Ishikawa (cell line): Measurements from ENCODE around the gene PGM1.

Source experiments
- CEBPB ChIP-seq: IDR thresholded peaks from 2 replicates; pipeline ENCODE4 v1.6.1; 2012
- CREB1 ChIP-seq: IDR thresholded peaks from 2 replicates; pipeline ENCODE4 v1.6.1; 2012; ENCODE audit warnings: low read depth
- EGR1 ChIP-seq: IDR thresholded peaks from 2 replicates; pipeline ENCODE4 v1.6.1; 2012
- EP300 ChIP-seq: IDR thresholded peaks from 2 replicates; pipeline ENCODE4 v1.6.1; 2012; ENCODE audit warnings: borderline replicate concordance
- FOXM1 ChIP-seq: IDR thresholded peaks from 2 replicates; pipeline ENCODE4 v1.6.1; 2012; ENCODE audit warnings: low read depth, borderline replicate concordance
- MAX ChIP-seq: IDR thresholded peaks from 2 replicates; pipeline ENCODE4 v1.6.1; 2012
- NFIC ChIP-seq: IDR thresholded peaks from 2 replicates; pipeline ENCODE4 v1.6.1; 2012
- RAD21 ChIP-seq: IDR thresholded peaks from 2 replicates; pipeline ENCODE4 v1.6.1; 2012; ENCODE audit warnings: low read depth
- TAF1 ChIP-seq: IDR thresholded peaks from 2 replicates; pipeline ENCODE4 v1.6.1; 2012; ENCODE audit warnings: low read depth, mild to moderate bottlenecking
- TCF12 ChIP-seq: IDR thresholded peaks from 2 replicates; pipeline ENCODE4 v1.6.1; 2012; ENCODE audit warnings: low read depth
- TEAD4 ChIP-seq: IDR thresholded peaks from 2 replicates; pipeline ENCODE4 v1.6.1; 2012
- YY1 ChIP-seq: IDR thresholded peaks from 2 replicates; pipeline ENCODE4 v1.6.1; 2012; ENCODE audit warnings: low read depth
- ZBTB7A ChIP-seq: IDR thresholded peaks from 2 replicates; pipeline ENCODE4 v1.6.1; 2012; ENCODE audit warnings: low read depth
- TF ChIP-seq, protein P1 (sequence below): IDR thresholded peaks from 2 replicates; pipeline ENCODE4 v1.6.1; 2012; ENCODE audit warnings: low read depth, mild to moderate bottlenecking
- TF ChIP-seq, protein P2 (sequence below): IDR thresholded peaks from 2 replicates; pipeline ENCODE4 v1.6.1; 2012

Gene PGM1

DNA sequence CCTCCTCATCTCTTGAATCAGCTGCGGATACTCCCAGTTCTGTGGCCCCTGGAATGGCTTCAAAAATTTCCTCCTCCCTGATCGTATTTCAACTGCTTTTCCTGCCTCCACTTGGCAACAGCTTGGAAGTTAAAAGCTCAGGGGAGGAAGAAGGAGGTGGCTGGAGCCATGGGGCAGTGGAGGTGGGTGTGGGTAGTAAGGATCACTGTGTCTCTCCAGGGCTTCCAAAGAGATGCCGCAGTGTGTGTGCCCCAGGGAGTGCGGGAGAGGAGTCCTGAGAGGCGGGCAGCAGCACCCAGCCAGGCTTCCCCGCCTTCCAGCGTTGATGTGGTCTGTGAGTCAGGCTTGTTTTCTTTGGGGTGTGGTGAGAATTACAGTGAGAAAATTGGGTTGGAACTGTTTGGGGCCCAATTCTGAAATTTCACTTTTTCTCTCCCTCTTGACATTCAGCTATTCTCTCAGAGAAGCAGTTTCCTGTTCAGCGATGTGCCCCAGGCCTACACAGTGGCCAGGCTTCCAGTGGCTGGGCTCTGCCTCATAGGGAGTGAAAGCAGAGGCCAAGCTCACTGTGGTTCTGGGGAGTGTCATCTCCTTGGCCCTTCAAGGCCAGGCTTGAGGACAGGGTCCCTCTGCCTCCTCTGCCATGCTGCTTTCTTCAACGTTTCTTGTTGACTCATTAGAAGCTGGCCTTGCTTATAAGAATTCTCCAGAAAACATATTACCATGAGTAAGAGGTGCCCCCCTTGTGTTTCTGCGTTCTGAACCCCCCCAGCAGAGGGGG, 69.0 kb downstream of the PGM1 start:
- TF ChIP-seq CEBPB, result no peak
- TF ChIP-seq TAF1, result 0 out of 2 replicates have a peak, but pooled peaks have one; percentile 22
- no peak for TF ChIP-seq ZBTB7A
- TF ChIP-seq EP300, result peak; percentile 86
- peak; percentile 91 for TF ChIP-seq NFIC
- TF ChIP-seq MAX, result peak; percentile 57; the same call in 1 of the 2 replicates
- TF ChIP-seq RAD21, result no peak
- TF ChIP-seq TEAD4, result peak; percentile 76
- TF ChIP-seq, protein P1, sequence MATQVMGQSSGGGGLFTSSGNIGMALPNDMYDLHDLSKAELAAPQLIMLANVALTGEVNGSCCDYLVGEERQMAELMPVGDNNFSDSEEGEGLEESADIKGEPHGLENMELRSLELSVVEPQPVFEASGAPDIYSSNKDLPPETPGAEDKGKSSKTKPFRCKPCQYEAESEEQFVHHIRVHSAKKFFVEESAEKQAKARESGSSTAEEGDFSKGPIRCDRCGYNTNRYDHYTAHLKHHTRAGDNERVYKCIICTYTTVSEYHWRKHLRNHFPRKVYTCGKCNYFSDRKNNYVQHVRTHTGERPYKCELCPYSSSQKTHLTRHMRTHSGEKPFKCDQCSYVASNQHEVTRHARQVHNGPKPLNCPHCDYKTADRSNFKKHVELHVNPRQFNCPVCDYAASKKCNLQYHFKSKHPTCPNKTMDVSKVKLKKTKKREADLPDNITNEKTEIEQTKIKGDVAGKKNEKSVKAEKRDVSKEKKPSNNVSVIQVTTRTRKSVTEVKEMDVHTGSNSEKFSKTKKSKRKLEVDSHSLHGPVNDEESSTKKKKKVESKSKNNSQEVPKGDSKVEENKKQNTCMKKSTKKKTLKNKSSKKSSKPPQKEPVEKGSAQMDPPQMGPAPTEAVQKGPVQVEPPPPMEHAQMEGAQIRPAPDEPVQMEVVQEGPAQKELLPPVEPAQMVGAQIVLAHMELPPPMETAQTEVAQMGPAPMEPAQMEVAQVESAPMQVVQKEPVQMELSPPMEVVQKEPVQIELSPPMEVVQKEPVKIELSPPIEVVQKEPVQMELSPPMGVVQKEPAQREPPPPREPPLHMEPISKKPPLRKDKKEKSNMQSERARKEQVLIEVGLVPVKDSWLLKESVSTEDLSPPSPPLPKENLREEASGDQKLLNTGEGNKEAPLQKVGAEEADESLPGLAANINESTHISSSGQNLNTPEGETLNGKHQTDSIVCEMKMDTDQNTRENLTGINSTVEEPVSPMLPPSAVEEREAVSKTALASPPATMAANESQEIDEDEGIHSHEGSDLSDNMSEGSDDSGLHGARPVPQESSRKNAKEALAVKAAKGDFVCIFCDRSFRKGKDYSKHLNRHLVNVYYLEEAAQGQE, result no peak
- peak; percentile 83 for TF ChIP-seq TCF12
- TF ChIP-seq, protein P2, sequence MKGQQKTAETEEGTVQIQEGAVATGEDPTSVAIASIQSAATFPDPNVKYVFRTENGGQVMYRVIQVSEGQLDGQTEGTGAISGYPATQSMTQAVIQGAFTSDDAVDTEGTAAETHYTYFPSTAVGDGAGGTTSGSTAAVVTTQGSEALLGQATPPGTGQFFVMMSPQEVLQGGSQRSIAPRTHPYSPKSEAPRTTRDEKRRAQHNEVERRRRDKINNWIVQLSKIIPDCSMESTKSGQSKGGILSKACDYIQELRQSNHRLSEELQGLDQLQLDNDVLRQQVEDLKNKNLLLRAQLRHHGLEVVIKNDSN, result no peak
- TF ChIP-seq FOXM1, result peak; percentile 81
- TF ChIP-seq EGR1, result no peak
- no peak for TF ChIP-seq CREB1
- TF ChIP-seq YY1, result peak; percentile 49

DNA sequence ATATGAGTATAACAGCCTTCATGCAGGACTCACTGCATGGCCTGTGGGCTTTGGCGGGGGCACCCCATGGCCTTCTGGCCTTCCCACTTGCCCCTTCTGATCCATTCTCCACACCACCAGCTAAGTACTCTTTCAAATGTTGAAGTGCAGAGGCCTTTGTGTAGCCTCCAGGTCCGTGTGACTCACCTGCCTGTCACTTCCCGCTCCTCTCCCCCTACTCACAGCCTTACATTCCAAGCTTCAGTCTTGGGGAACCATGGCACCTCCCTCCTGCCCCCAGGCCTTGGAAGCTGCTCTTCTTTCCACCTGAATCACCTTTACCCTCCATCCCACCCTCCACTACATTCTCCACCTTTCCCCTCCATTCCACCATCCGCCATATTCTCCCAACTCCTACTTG, 69.6 kb downstream of the PGM1 start:
- peak; percentile 76 for TF ChIP-seq NFIC
- no peak; the same call in 1 of the 2 replicates for TF ChIP-seq TAF1
- peak; percentile 77 for TF ChIP-seq FOXM1
- peak; percentile 85 for TF ChIP-seq TCF12
- peak; percentile 6; the same call in 1 of the 2 replicates for TF ChIP-seq RAD21
- TF ChIP-seq TEAD4, result peak; percentile 87
- no peak for TF ChIP-seq CEBPB
- no peak for TF ChIP-seq ZBTB7A
- TF ChIP-seq, protein P2, result no peak
- TF ChIP-seq EP300, result peak; percentile 94
- 0 out of 2 replicates have a peak, but pooled peaks have one; percentile 22 for TF ChIP-seq YY1
- no peak for TF ChIP-seq EGR1
- no peak for TF ChIP-seq CREB1
- TF ChIP-seq, protein P1, result no peak

GRCh38 chr1:63663301-63663700, 70.1 kb downstream of the PGM1 start:
- TF ChIP-seq MAX (no peak), YY1 (0 out of 2 replicates have a peak, but pooled peaks have one; percentile 5)

GRCh38 chr1:63663873-63664272, 70.7 kb downstream of the PGM1 start:
- TF ChIP-seq TCF12, result no peak

DNA sequence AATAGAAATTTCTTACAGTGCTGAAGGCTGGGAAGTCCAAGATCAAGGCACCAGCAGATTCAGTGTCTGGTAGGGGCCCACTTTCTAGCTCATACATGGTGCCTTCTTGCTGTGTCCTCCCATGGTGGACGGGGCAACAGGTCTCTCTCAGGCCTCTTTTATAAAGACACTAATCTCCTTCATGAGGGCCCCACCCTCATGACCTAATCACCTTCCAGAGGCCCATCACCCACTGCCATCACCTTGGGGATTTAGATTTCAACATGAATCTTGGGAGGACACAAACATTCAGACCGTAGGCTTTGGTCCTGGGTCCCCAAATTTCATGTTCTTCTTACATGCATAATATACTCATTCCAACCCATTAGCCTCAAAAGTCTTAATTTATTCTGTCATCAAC, 71.5 kb downstream of the PGM1 start:
- no peak for TF ChIP-seq CEBPB
- no peak for TF ChIP-seq TCF12
- TF ChIP-seq ZBTB7A, result no peak

DNA sequence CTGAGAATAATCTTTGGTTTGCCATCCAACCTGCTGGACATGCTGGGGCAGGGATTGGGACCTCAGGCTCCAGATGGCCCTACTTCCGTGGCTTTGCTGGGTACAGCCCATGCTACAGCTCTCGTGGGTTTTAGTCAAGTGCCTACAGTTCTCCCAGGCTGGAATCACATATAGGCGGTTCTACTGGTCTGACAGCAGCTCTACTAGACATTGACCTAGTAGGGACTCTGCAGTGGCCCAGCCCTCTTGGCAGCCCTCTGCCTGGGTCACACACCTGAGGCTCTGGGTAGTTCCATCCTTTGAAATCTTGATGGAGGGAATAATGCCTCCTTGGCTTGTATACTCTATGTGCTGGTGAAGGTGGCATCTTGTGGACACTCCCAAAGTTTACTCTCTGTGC, 72.2 kb downstream of the PGM1 start:
- no peak for TF ChIP-seq TEAD4
- no peak for TF ChIP-seq TCF12
- TF ChIP-seq CEBPB, result no peak
- TF ChIP-seq TAF1, result no peak
- no peak for TF ChIP-seq MAX
- TF ChIP-seq NFIC, result no peak
- no peak for TF ChIP-seq CREB1
- TF ChIP-seq YY1, result no peak
- TF ChIP-seq, protein P2, result no peak
- no peak for TF ChIP-seq FOXM1
- no peak for TF ChIP-seq EGR1
- TF ChIP-seq ZBTB7A, result no peak
- TF ChIP-seq, protein P1, result no peak
- TF ChIP-seq EP300, result no peak
- TF ChIP-seq RAD21, result no peak
